NCI-H446 treated with DMSO at 0.1 percent for 48 hours (cell line): Measurements from ENCODE around the gene AKAIN1.

Experiments used
- DNase-seq: peaks from one replicate; lab custom pipeline; 2025; lab: John Stamatoyannopoulos, UW

The AKAIN1 gene

DNA sequence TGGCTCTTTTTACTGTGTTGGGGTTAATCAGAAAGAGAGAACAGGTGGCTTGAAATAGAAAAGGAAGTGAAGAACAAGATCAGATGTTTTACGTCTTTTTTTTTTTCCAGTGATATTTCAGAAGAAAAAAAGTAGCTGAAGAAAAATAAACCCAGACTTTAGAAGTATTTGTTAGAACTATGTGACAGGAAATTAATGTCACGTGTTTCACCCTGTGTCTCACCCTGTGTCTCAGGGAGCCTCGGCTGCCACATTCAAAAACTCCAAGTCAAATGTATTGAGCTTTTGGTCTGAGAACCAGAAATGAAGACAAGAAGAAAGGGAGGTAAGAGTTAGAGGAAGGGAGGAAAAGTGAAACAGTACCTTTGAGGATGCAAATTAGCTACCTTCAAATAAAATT, 38.0 kb downstream of the AKAIN1 start:
- no peak for DNase-seq

DNA sequence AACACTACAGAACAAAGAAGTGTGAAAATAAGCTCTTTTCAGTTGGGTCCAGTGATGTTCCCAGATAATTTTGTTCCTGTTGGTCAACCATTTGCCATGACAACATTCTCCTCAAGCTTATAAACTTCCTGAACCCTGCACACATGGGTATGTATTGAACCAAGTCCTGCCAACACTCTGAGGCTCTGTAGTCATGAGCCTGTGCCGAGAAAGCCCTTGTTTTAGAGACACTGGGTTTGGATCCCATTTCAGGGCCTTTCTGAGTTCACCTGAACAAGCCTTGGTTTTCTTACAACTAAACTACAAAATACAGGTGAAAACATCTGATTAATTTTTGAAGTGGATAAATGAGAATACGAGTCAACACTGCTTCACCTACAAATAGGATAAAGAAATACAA, 38.5 kb downstream of the AKAIN1 start:
- DNase-seq: no peak

DNA sequence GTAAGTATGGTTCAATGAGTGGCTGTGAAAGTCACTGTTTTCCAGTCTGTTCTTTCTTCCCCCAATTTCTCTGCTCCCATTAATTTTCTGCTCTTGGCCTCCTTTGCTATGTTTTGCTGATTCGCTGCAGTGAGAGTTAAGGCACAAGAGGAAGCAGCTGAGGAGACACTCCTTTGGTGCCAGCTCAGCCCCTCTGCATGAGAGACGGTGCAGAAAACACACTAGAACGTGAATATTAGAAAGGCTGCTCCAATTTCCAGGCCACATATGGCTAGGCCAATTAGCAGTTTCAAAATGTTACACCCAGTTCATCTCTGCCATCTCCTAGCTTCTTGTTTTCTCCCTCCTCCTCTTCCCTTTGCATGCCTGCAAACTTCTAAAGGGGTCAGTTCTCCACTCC, 38.9 kb downstream of the AKAIN1 start:
- DNase-seq: no peak

DNA sequence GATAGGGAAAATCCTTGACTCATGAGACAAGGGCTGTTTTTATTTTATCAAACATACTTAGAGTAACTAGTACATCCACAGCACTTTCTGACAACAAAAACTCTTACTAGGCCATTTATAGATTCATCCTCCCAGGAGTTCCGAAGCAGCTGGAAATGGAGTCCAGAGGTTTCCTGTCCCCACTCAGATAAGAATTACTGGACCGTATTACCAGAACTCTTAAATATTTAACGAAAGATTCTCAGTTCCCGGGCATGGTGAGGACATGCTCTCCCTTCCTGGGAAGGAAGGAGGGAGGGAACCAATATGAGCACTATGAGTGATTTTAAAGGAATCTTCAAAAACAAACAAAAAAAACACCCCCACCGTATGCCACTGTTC, 41.2 kb downstream of the AKAIN1 start:
- no peak for DNase-seq

DNA sequence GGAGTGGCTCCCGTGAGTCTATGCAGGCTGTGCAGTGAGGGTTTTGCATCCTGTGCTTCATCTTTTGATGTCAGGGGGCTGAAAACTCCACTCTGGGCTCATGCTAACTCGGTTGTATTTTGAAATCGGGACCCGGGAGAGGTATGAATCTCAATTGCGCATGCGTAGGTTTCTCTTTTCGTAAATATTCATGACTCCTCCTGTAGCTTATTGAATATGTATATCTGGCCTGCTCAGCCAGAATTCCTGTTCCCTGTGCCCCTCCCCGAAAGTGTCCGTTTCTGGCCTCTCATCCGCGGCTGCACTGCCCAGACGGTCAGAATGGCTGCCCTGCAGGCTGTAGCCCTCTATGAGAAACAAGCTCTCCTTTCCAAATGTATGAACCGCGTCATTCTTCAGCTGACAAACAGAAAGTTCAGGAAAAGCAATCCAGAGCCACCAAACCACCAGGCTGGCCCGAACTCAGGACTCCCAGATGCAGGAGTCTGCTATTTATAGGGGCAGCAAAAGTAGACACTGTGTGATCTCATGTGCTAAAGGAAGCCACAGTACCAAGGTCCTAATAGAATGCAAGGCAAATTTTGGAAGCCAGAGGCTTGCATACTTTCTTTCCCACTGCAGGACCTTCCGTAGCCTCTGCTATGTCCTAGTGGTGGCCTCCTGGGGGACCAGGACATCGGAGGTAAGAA, 41.7 kb downstream of the AKAIN1 start:
- no peak for DNase-seq

DNA sequence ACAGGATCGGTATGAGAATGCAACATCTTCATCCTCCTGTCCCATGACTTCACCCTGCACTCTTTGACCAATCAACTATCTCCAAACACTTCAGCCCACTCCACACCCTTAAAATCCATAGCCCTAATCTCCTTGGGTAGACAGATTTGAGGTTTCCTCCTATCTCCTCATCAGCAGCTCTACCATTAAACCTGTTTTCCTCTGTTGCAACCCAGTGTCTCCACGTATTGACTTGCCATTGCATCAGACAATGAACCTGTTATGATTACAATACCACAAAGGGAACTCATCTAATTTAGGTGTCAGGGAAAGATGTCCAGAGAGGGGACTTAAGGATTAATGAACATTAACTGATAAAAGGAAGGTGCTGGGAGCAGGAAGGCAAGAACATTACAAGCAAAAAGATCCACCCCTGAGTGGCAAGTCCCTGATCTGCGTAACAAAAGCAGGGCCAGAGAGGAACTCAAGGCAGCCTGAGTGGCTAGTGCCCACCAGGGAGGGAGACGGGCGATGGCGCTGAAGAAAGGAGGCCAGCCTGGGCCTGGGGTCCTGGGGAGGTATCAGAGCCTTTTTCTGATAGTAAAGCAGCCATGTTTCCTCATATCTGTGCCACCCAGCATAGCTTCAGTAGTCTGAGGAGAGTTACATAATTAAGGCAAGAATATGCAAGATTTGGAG, 44.6 kb downstream of the AKAIN1 start:
- DNase-seq: no peak

DNA sequence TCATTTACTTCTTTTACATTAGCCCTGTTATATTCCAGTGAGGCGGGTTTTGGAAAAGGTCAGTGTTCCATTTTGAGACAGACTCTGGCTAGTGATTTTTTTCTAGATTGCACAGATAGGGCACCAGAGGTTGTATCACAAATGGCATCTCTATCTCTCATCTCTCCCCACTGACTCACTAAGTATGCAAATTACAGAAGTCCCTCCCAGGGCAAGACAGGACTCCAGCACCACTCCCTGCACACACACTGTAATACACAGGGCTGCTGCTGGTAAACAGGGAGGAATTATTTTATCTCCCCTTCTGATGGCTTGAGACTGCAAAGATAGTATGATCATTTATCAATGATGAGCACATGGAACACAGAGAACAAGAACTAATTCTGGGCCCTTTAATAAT, 46.2 kb downstream of the AKAIN1 start:
- no peak for DNase-seq

DNA sequence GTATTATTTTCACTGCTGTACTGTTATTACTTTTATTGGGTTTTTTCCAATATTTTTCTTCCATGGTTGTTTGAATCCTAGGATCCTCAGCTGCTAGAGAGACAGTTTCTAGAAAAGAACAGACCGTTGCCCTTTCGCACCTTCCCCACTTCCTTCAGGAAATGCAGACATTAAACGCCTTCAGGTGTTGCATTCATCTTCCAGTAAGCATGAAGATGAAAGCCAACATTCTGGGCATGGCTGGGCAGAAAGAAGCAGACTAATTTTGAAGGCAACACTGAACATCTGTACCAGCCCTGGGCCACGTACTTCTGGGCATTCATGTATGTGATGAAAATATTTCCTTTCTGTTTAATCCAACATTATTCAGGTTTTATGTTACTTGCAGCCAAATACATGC, 51.0 kb downstream of the AKAIN1 start:
- DNase-seq: no peak

DNA sequence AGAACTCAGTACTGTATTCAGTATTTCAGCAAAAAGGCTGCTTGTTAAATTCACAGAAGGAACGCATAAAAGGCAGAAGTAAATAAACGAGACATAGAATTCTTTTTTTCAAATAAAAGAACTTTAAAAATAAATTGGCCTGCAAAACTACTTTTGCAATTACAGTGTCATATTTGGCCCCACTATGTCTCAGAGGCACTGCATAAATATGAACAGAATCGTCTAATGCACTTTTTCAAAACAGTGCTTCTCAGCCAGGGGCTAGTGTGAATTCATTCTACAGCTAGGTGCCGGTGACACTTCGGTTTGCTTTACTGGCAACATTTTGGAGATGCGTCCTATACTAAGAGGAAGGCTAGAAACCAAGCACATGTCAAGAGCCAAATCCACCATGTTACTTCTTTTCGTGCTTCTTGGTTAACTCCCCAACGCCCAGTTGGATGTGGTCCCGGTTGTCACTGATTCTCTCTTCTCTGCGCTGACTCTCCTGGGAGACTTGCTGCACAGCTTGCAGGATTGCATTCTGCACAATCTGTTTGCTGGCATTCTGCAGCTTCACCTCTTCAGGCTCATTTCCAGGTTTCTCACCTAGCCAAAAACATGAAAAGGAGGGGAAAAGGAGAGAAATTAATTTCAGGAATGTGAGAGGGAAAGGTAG, 51.8 kb downstream of the AKAIN1 start:
- DNase-seq: no peak

DNA sequence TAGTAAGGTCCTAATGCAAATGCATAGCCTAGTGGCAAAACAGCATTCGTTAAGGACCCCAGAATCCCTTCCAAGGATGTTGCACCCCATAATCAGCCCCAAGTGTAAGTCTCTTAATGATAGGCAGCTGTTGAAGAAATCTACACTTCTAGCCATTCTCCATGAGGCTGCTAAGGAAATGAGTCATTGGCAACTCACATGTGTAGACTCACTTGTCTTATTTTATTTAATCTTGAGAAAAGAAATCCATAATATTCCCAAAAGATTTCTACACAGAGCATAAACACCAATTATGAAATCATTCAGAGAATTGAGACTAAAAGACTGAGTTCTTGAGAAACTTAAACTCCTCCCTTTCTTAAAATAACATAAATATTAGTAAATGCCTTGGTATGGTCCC, 52.4 kb downstream of the AKAIN1 start:
- DNase-seq: no peak

DNA sequence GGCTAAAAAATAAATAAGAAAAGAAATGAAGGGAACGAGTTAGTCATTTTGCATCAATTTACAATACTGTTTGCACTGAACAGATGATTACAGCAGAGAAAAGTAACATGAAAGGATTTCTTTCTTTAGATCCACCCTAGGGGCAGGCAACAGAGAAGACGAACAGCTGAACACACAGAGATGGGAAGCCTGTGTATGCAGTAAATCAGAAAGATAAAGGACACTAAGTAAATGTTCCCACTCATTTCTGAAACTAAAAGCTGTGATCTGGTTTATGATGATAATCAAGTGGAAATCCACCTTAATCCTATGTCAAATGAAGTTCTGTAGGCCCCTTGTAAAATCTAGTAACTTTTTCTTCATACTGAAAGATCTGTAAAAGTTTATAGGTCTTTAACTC, 54.2 kb downstream of the AKAIN1 start:
- no peak for DNase-seq

DNA sequence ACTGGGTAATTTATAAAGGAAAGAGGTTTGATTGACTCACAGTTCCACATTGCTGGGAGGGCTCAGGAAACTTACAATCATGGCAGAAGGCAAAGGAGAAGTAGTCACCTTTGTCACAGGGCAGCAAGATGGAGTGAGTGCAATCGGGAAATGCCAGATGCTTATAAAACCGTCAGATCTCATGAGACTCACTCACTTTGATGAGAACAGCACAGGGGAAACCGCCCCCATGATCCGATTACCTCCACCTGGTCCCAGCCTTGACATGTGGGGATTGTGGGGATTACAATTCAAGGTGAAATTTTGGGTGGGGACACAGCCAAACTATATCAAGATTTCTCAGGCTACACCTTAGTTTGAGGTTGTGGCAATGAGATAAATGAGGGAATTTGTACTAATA, 54.9 kb downstream of the AKAIN1 start:
- DNase-seq: no peak

DNA sequence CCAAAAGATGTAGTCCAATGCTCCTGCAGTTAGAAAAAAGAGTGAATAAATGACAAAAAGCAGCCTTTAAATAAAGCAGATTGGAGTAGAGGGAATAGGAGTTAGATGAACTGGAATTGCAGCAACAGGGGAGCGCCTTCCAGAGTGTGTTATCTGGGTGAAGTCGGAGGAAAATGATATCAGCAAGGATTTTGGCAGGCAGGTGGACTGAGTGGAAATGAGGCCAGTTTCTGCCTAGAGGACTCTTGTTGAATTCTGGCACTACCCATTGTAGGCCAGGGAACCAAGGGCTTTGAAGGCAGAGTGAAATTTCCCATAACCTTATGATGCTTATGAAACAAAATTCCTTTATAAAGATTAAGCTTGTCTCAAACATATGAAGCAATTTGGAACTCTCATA, 59.8 kb downstream of the AKAIN1 start:
- no peak for DNase-seq

DNA sequence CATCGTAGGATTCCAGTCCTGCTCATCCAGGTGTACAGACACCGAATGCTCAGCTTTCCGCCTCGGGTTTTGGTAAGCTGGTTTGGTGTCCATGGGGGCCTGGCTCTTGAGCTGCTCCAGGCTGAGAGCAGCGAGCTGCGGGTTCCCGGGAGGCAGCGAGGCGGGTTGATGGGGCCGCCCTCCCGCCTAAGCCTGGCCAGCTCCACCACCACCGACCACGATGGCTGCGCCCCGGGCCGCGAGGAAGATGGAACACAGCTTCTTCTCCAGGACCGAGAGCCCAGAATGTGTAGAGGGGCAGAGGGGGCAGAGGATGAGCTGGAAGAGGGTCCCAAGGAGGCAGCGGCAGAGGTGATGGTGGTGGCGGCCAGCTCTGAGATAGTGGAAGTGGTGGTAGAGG, 64.1 kb downstream of the AKAIN1 start:
- DNase-seq: no peak

DNA sequence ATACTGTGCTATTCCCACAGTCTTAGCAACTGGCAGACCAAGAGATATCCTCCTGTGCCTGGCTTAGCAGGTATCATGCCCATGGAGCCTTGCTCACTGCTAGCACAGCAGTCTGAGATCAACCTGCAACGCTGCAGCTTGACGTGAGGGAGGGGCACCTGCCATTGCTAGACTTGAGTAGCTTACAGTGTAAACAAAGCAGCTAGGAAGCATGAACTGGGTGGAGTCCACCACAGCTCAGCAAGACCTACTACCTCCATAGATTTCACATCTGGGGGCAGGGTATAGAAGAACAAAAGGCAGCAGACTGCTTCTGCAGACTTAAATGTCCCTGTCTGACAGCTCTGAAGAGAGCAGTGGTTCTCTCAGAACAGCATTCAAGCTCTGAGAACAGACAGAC, 74.8 kb downstream of the AKAIN1 start:
- DNase-seq: no peak

DNA sequence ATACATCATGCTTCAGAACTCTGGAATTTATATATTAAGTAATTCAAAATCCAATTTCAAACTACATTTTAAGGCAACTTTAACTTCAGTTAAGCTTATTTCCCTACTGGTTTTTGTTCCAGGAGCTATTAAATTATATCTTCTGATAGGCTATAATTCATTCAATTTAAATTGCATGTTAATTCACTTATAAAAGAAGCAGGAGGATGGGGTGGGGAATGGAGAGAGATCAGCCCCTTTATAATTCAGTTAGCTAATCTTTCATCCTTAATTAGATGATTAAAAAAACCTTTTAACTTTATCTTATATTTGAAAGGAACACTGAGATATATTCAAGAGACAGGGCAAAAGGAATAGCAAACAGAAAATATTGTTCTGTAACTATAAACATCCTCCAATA, 86.8 kb downstream of the AKAIN1 start:
- no peak for DNase-seq

DNA sequence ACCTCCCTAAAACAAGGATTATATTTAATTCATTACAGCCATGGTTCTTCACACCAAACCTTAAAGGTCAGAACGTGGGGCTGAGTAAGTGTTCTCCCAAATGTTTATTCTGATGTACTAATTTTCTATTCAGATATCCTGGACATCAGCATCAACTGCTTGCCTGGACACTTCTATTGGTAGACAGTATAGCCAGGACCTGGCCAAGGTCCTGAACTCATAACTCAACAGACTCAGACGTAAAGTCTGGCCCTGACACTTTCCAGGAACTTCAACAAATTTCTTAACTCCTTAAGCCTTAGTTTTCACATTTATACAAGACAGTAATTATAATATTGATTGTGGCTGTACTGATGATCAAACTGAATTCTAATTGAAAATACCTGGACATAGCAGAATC, 89.1 kb downstream of the AKAIN1 start:
- no peak for DNase-seq

DNA sequence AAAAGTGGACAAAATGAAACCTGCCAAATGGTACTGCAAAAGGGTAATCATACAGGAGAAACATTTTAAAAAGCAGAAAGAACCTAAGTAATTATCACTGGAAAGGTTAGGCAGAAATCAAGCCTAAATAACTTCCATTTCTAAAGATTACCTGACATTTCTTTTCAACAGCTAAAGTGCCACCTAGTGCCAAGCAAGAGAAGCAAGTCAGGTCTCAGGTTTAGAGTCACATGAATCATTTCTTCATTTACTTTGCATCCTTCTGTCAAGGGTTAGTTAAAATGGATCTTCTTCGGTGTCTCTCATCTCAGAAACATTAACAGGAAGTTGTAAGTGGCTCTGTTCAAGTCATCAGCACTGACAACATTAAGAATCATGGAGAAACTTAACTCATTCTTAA, 90.3 kb downstream of the AKAIN1 start:
- peak; percentile 3 for DNase-seq

DNA sequence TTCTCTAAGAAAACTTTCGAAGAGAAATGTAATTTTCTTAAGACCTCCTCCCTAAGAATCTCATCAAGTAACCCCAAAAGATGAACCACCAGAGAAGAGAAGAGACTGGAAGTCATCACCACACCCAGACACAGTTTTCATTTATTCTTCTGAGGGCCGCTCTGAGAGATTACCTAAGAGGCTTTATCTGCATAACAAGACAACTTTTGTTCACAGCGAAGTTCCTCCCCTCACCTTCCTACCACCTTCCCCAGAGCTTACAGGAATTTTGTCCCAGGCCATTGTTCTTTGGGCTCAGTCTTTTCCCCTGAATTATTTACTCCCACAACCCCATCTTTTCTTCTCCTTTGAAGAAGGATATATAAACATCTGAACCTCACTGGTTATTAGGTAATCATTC, 92.8 kb downstream of the AKAIN1 start:
- DNase-seq: no peak

DNA sequence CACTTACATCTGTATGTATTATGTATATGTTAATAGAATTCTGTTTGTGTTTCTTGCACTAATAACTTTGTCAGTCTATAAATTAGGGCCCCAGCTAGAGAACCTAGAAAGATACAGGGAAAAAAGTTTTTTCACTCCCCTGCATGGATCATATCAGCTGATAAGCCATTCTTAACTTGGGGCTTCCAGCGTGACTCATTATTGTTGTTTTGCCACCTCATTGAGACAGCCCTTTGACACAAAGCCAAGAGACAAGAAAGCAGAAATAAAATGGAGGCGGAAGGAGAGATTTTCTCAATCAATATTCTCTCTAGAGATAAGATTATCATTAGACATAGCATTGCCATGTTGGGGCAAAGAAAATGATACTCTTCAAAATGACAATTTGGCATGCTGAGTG, 93.4 kb downstream of the AKAIN1 start:
- DNase-seq: no peak

DNA sequence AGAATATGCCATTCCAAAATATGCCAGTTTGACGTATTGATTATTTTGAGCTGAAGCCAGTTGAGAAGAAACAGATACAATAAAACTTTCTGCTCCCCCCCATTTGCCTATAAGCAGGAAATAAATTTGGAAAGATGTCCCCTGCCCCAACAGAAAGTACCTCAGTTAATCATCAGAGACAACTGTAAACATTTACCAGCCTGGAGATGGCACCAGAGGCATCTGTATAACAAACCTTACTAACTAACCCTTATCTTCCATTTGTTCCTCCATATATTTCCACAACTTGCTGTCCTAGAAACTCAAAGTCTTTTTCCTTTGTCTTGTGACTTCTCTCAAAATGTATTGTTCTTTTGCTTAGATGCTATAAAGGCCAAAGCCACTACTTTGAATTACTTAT, 93.8 kb downstream of the AKAIN1 start:
- DNase-seq: no peak

DNA sequence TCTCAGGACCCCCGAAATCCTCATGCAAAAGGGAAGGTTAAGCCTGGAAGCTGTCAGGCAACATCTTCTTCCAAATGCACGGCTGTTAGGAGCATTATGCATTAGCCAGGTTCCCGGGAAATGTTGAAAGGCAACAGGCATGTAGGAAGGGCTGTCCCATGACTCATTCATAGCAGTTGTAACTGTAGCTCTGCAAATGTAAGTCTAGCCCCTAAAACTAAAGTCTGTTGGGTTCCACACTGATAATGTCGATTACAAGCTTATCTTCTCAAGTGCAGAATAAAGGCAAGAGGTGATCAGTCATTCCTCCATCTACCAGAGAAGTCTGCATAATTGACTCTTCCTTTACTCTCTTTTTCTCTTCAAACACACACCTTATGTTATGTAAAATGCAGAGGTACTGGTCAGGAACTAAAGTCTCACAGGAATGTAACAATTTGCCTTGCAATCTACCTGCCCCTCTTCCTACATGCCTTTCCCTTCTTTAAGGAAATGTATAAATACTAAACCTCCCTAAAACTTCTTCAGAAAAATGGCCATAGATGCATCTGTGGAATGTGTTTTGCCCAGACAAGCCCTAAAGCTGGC, 99.8 kb downstream of the AKAIN1 start:
- DNase-seq: no peak

DNA sequence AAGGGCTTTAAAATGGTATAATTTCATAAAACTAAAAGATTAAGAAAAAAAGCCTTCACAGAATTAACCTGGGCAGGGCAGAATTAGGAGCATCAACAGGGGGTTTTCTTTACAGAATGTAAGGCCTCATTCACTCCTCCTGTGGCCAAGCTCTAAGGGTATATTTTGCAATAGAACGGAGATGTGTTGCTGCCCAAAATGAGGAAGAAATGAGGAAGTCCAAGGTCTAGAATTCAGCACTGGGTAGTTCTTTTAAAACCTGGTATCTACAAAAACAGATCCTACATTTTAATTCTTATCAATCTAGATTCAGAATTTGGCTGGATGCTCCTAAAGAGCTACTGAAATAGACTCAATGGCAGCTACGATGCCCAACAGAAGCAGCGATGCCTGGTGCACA, 101.8 kb downstream of the AKAIN1 start:
- DNase-seq: no peak
